PC-9 (cell line): ENCODE results near the gene SIRPD. TPM values are rescaled to one million over a fixed set of nuclear protein-coding genes. Genes with fewer than 3 reads are reported as not detected.

ENCODE experiments used
- BruUV-seq: library from RNA; stranded (reverse); fragments of 400-500 nt; replicated peaks from 2 replicates; lab custom pipeline; 2021; lab: Mats Ljungman, UMichigan
- CTCF ChIA-PET: fragments of 300-600 bp; sonication (Branson Sonifier 250); formaldehyde crosslinking; loops from one replicate; lab custom pipeline; 2022; ENCODE audit warnings: antibody characterized with exemption; lab: Charles Lee
- POLR2A ChIA-PET: fragments of 300-600 bp; sonication (Branson Sonifier 250); formaldehyde crosslinking; loops from one replicate; lab custom pipeline; 2022; ENCODE audit warnings: antibody characterized with exemption; ENCODE audit not compliant: unreplicated experiment; lab: Charles Lee
- DNase-seq, 2 experiments: peaks; one replicate each; pipeline versions ENCODE4 v3.0.0 to v3.0.0-alpha.2; 2015 to 2022; ENCODE audit warnings: mixed read lengths in 1 of 2
- H2AFZ ChIP-seq: fragments of 200-600 bp; sonication (generic); 2 replicates; pipeline ENCODE4 v1.8.1; 2017; ENCODE audit warnings: antibody characterized with exemption
- H3F3A ChIP-seq: fragments of 200-600 bp; sonication (generic); 2 replicates; pipeline ENCODE4 v1.8.1; 2017; ENCODE audit warnings: antibody characterized with exemption, mild to moderate bottlenecking, low read depth; ENCODE audit not compliant: insufficient read depth
- H3K27ac ChIP-seq: fragments of 200-600 bp; sonication (generic); 2 replicates; pipeline ENCODE4 v1.6.1; 2016; ENCODE audit warnings: mixed run types
- H3K27me3 ChIP-seq: fragments of 200-600 bp; sonication (generic); 2 replicates; pipeline ENCODE4 v1.6.1; 2016; ENCODE audit warnings: low read depth, mixed run types; ENCODE audit not compliant: insufficient read depth
- H3K36me3 ChIP-seq: fragments of 200-600 bp; sonication (generic); 2 replicates; pipeline ENCODE4 v1.6.1; 2016; ENCODE audit warnings: low read depth, mixed run types
- H3K4me1 ChIP-seq: fragments of 200-600 bp; sonication (generic); replicated peaks from 2 replicates; pipeline ENCODE4 v1.6.1; 2016; ENCODE audit warnings: mixed run types; ENCODE audit not compliant: insufficient read depth
- H3K4me2 ChIP-seq: fragments of 200-600 bp; sonication (generic); 2 replicates; pipeline ENCODE4 v1.6.1; 2017; ENCODE audit warnings: mixed run types
- H3K4me3 ChIP-seq: fragments of 200-600 bp; sonication (generic); 2 replicates; pipeline ENCODE4 v1.6.1; 2016; ENCODE audit warnings: mixed run types
- H3K79me2 ChIP-seq: fragments of 200-600 bp; sonication (generic); 2 replicates; pipeline ENCODE4 v1.6.1; 2017; ENCODE audit warnings: low read depth, mixed run types
- H3K9me2 ChIP-seq: fragments of 200-600 bp; sonication (generic); 2 replicates; pipeline ENCODE4 v1.8.1; 2017; ENCODE audit warnings: mild to moderate bottlenecking; ENCODE audit not compliant: insufficient read depth
- H3K9me3 ChIP-seq: fragments of 200-600 bp; sonication (generic); 2 replicates; pipeline ENCODE4 v1.8.1; 2016; ENCODE audit warnings: low read depth; ENCODE audit not compliant: insufficient read depth
- H4K20me1 ChIP-seq: fragments of 200-600 bp; sonication (generic); 2 replicates; pipeline ENCODE4 v1.8.1; 2017; ENCODE audit not compliant: insufficient read depth
- CTCF ChIP-seq: fragments of 200-600 bp; sonication (generic); conservative IDR thresholded peaks from 2 replicates; pipeline ENCODE4 v1.6.1; 2017; ENCODE audit warnings: mixed run types, antibody characterized with exemption, mild to moderate bottlenecking, moderate library complexity
- EZH2 ChIP-seq: fragments of 200-600 bp; sonication (generic); IDR thresholded peaks from 2 replicates; pipeline ENCODE4 v1.8.0; 2017; ENCODE audit warnings: antibody characterized with exemption, low read depth
- intact Hi-C: fragments of 100-400 bp; cut with micrococcal nuclease; formaldehyde crosslinking; loops from one replicate; pipeline ENCODE4 v1.10.0; 2022; ENCODE audit not compliant: unreplicated experiment
- total RNA-seq: library from RNA; stranded (reverse); gene quantifications from 2 replicates; pipeline ENCODE4 v1.2.3, GENCODE V29; 2021

The SIRPD gene
- total RNA-seq, 1 experiment from 2014 or later, result 0.37 TPM

- ChIA-PET POLR2A (interaction anchor here (0.6 kb wide), 1 partner anchor 186 kb away, joined by 3 read pairs; no protein-coding TSS in a partner anchor), CTCF (no interaction called here)
- H3K27ac ChIP-seq, result no peak overlapping the region
- H3K4me3 ChIP-seq, result no peak overlapping the region
- H3K27me3 ChIP-seq, result no peaks in the 10 kb centered on the region
- H3K4me1 ChIP-seq, result no peaks in the 10 kb centered on the region
- no peak for DNase-seq
- no peaks in the 10 kb centered on the region; the same call in 1 of the 2 replicates for H3F3A ChIP-seq
- intact Hi-C loops, result no loop called here
- H4K20me1 ChIP-seq, result no peaks in the 10 kb centered on the region
- no peak overlapping the region for H3K4me2 ChIP-seq
- no peak overlapping the region for H2AFZ ChIP-seq
- TF ChIP-seq CTCF (no peak), EZH2 (no peak)
- no peaks in the 10 kb centered on the region for H3K36me3 ChIP-seq
- BruUV-seq, result no TSS peak
- H3K9me3 ChIP-seq, result 0 out of 2 replicates have a peak, but pooled peaks cover 4% of the 10 kb centered on the region
- H3K9me2 ChIP-seq, result no peaks in the 10 kb centered on the region
- no peaks in the 10 kb centered on the region for H3K79me2 ChIP-seq
Measured at GRCh38 chr20:1539816-1540419, 17.6 kb downstream of the SIRPD start.

- CTCF ChIA-PET, result no interaction called here
- no peaks in the 10 kb centered on the region; the same call in 1 of the 2 replicates for H3F3A ChIP-seq
- intact Hi-C loops, result no loop called here
- POLR2A ChIA-PET, result no interaction called here
- no peak overlapping the region for H3K27ac ChIP-seq
- H3K9me2 ChIP-seq, result no peaks in the 10 kb centered on the region
- TF ChIP-seq CTCF (no peak), EZH2 (no peak)
- H3K4me3 ChIP-seq, result no peak overlapping the region
- no peak overlapping the region for H3K4me2 ChIP-seq
- no peak for DNase-seq
- H3K79me2 ChIP-seq, result no peaks in the 10 kb centered on the region
- H3K27me3 ChIP-seq, result no peaks in the 10 kb centered on the region
- no peaks in the 10 kb centered on the region for H4K20me1 ChIP-seq
- no TSS peak for BruUV-seq
- H3K9me3 ChIP-seq, result 0 out of 2 replicates have a peak, but pooled peaks cover 4% of the 10 kb centered on the region
- H3K36me3 ChIP-seq, result no peaks in the 10 kb centered on the region
- H3K4me1 ChIP-seq, result no peaks in the 10 kb centered on the region
- H2AFZ ChIP-seq, result no peak overlapping the region
Measured at GRCh38 chr20:1538655-1539054, 18.9 kb downstream of the SIRPD start.

GRCh38 chr20:1537731-1538058 is 19.8 kb downstream of the SIRPD start:
- H3F3A ChIP-seq, result no peaks in the 10 kb centered on the region; the same call in 1 of the 2 replicates
- H3K79me2 ChIP-seq, result no peaks in the 10 kb centered on the region
- no peak overlapping the region for H3K4me3 ChIP-seq
- TF ChIP-seq EZH2 (no peak), CTCF (no peak)
- H3K9me3 ChIP-seq, result 0 out of 2 replicates have a peak, but pooled peaks cover 4% of the 10 kb centered on the region
- H3K4me1 ChIP-seq, result no peaks in the 10 kb centered on the region
- H2AFZ ChIP-seq, result no peak overlapping the region
- POLR2A ChIA-PET, result no interaction called here
- no peak for DNase-seq
- no TSS peak for BruUV-seq
- H4K20me1 ChIP-seq, result no peaks in the 10 kb centered on the region
- H3K27me3 ChIP-seq, result no peaks in the 10 kb centered on the region
- H3K4me2 ChIP-seq, result no peak overlapping the region
- H3K9me2 ChIP-seq, result no peaks in the 10 kb centered on the region
- no peak overlapping the region for H3K27ac ChIP-seq
- CTCF ChIA-PET, result no interaction called here
- no peaks in the 10 kb centered on the region for H3K36me3 ChIP-seq
- intact Hi-C loops, result no loop called here
